T-helper 2 cell treated with Interferon-gamma antibody and Interleukin-4, amounts not matched to agents 5 μg/mL and 100 μg/mL, for 36 hours (primary cell): ENCODE results near the gene WNT2B.
"Not testable (repeated sequence)": the region's sequence is repeated elsewhere in the genome, so short reads cannot be mapped to it uniquely, and the experiment has no call there.

ENCODE experiments used
- DNase-seq: peaks from one replicate; pipeline ENCODE4 v3.0.0; 2021; ENCODE audit warnings: low spot score
- H3K27ac Mint-ChIP-seq: one replicate; pipeline ENCODE4 v1.8.0; 2021; ENCODE audit warnings: mild to moderate bottlenecking, mixed read lengths
- H3K27me3 Mint-ChIP-seq: one replicate; pipeline ENCODE4 v1.8.0; 2021; ENCODE audit warnings: low read depth, mixed read lengths
- H3K36me3 Mint-ChIP-seq: one replicate; pipeline ENCODE4 v1.8.0; 2021; ENCODE audit warnings: low read depth, mixed read lengths
- H3K4me1 Mint-ChIP-seq: one replicate; pipeline ENCODE4 v1.8.0; 2021; ENCODE audit warnings: low read depth, mixed read lengths
- H3K4me3 Mint-ChIP-seq: one replicate; pipeline ENCODE4 v1.8.0; 2022; ENCODE audit warnings: mild to moderate bottlenecking, moderate library complexity, mixed read lengths
- H3K9me3 Mint-ChIP-seq: one replicate; pipeline ENCODE4 v1.8.0; 2021; ENCODE audit warnings: mixed read lengths

Gene WNT2B

DNA sequence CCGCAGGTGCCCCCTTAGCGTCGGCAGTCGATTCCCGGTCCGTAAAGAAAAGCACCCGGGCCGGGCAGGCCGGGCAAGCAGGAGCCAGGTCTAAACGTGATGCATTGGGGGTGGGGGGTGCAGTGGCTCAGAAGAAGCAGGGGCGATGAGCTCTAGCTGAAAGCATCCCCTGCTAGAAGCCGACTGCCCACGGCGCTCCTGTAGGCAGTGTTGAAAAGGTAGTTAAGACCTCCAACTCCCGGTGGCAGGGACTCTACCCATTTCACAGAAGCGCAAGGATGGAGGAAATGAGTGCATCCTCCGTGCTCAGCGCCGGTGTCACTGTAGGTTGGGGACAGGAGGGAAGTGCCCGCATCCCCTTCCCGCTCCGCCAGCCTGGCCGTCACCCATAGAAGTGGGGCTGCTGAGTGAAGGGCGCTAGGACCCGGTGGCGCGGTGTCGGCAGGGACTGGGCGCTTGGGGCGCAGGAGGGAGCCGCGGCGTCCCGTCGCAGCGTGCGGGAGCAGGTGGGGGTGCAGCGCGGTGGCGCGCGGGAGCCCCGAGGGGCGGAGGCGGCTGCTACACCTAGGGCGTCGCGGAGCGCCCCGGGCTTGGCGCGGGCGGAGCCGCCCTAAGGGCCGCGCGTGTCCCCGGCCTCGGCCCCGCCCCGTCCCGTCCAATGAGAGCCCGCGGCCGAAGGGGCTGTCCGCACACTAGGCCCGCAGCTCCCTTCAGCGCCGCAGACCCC lies at the start of gene WNT2B:
TSS of gene WNT2B (plus strand) at position 688 of the 727 bp plus-strand sequence. CDS start 298 bp downstream, outside the sequence.
- H3K27ac Mint-ChIP-seq: no peak within 1 kb of the TSS
- H3K36me3 Mint-ChIP-seq: no peaks in the 10 kb centered on the region
- peaks cover 3% of the 10 kb centered on the region for H3K4me1 Mint-ChIP-seq
- H3K27me3 Mint-ChIP-seq: peaks cover 73% of the 10 kb centered on the region
- peak within 1 kb of the TSS; percentile 81 for H3K4me3 Mint-ChIP-seq
- DNase-seq: peak; percentile 40
- H3K9me3 Mint-ChIP-seq: no peaks in the 10 kb centered on the region

DNA sequence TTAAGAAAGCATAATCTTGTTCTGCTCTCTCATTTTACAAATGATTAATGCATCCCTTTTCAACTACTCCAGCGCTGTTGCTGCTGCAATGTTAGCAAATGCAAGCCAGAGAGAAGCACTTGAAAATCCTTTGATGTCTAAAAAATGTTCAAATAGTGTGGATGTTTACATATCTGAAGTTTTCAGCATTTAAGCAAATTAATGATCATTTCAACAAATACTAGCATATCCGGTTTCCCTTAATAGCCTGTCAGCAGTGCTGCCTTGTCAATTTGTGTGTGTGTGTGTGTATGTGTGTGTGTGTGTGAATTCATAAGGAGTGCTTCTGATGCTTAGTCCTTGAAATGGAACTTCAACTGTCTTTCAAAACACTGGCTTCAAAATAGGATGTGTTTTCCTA lies 48.1 kb upstream of the WNT2B start:
- Mint-ChIP-seq H3K4me1 (peaks cover 1% of the 10 kb centered on the region), H3K9me3 (no peaks in the 10 kb centered on the region), H3K27ac (no peak overlapping the region), H3K4me3 (no peak overlapping the region), H3K27me3 (peaks cover 6% of the 10 kb centered on the region), H3K36me3 (no peaks in the 10 kb centered on the region)
- DNase-seq: no peak

DNA sequence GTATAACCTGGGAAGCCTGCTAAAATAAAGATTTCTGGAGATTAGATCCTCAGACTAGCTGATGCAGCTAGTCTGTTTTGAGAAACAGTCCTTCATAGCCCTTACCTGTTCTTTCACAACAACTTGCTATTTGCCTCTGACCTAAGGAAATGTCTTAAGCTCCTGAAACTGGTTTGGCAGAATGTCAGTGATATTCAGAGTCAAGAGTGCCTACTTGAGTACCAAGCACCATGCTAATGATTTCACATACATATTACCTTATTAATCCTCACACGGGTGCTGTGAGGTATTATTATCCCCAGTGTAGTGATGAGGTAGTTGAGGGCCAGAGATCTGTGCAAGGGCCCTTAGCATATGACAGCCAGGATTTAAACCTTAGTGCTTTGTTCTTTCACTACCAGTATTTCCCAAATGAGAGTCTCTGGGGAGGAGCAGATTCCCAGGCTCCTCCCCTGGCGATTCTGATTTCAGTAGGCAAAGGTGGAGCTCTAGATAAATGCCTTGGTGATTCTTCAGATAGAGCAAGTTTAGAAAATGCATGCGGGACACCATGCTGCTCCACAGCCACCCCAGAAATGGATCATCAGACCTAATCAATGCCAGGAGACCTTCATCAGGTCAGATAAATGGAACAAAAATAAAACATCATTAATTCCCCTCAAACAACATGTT lies 47.4 kb upstream of the WNT2B start:
- peaks cover 8% of the 10 kb centered on the region for H3K27me3 Mint-ChIP-seq
- H3K9me3 Mint-ChIP-seq: no peaks in the 10 kb centered on the region
- H3K4me1 Mint-ChIP-seq: peaks cover 9% of the 10 kb centered on the region
- no peak overlapping the region for H3K4me3 Mint-ChIP-seq
- DNase-seq: no peak
- no peak overlapping the region for H3K27ac Mint-ChIP-seq
- H3K36me3 Mint-ChIP-seq: no peaks in the 10 kb centered on the region

DNA sequence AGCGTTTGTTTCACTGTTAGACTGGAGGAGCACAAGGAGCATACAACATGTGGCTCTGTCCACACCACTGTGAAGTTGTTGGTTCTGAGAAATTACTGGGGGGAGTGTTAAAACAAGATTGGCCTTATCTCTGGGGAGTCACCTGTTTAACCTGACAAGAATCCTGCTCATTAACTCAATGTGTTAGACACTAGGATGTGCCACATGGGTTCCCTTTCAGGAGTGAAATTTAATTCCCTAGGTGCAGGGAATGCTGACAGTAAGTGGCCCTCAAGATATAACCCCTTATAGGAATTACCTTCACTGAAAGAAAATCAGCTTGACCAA lies 45.8 kb upstream of the WNT2B start:
- Mint-ChIP-seq H3K4me3 (no peak overlapping the region), H3K9me3 (no peaks in the 10 kb centered on the region), H3K27me3 (peaks cover 11% of the 10 kb centered on the region), H3K36me3 (no peaks in the 10 kb centered on the region), H3K4me1 (peaks cover 14% of the 10 kb centered on the region), H3K27ac (no peak overlapping the region)
- no peak for DNase-seq

DNA sequence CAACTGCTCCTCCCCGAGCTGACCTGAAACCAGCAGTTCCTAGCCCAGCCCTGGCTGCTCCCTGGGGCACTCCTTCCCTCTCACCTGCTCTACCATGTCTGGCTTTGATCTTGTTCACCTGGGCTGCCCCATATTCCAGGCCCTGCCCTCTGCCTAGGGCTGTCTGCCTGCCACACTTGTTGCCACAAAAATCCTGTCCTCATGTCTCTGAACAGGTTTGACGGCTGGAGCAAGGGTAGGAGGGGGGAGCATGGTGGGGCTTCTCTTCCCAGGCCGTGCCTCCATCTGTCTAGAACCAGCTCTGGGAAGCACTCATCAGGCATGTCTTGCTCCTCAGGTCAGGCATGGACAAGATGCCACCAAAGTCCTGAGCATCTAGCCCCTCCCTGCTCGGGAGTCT lies 44.3 kb upstream of the WNT2B start:
- H3K4me3 Mint-ChIP-seq: no peak overlapping the region
- no peak overlapping the region for H3K27ac Mint-ChIP-seq
- H3K4me1 Mint-ChIP-seq: peaks cover 14% of the 10 kb centered on the region
- H3K9me3 Mint-ChIP-seq: no peaks in the 10 kb centered on the region
- no peaks in the 10 kb centered on the region for H3K36me3 Mint-ChIP-seq
- H3K27me3 Mint-ChIP-seq: peaks cover 19% of the 10 kb centered on the region
- DNase-seq: no peak

DNA sequence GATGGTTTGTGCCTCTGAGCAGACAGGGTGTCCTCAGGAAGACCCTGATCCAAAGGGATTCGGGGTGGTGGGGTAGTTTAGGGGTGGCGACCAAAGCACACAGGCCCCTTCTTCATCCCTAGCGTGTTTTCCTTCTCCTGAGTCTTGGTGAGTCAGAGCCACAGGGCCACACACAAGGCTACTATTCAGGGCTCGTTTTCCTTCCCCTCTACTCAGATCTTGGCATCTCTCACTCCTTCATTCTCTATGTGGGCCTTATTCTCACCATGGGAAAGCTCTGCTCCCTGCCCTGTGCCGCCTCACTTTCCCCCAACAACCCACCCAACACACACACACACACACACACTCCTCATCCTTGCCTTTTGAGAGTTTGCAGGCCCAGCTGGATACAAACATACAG lies 43.6 kb upstream of the WNT2B start:
- Mint-ChIP-seq H3K4me1 (peaks cover 14% of the 10 kb centered on the region), H3K4me3 (no peak overlapping the region), H3K27ac (no peak overlapping the region), H3K36me3 (no peaks in the 10 kb centered on the region), H3K9me3 (no peaks in the 10 kb centered on the region), H3K27me3 (peaks cover 19% of the 10 kb centered on the region)
- DNase-seq: no peak

DNA sequence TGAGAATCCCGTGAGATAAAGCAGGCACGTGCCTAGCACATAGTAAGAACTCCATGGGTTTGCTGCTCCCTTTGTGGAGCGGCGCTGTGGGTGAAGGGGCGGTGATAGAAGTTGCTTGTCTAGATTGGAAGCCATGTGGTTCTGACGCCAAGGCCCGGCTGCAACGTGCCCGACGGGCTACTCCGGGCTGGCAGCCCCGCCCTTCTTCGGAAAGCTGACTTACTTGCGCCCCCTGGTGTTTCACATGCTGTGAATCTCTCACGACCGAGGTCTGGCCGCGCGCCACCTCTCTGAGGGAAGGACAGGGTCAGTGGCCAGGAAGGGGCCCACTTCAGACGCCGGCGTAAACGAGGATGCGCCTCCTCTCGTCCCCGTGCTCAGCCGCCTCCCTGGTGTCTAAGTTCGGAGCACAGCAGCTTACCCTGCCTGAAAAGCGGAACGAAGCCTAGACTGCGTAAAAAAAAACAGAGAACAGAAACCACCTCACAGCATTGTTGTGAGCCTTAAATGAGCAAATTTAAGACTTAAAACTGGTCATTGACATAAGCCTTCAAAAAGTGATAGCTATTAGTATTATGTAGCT lies 42.6 kb upstream of the WNT2B start:
- peaks cover 19% of the 10 kb centered on the region for H3K27me3 Mint-ChIP-seq
- no peak overlapping the region for H3K27ac Mint-ChIP-seq
- no peaks in the 10 kb centered on the region for H3K36me3 Mint-ChIP-seq
- no peaks in the 10 kb centered on the region for H3K9me3 Mint-ChIP-seq
- peak; percentile 85 for DNase-seq
- peaks cover 14% of the 10 kb centered on the region for H3K4me1 Mint-ChIP-seq
- peak overlapping the region; percentile 86 for H3K4me3 Mint-ChIP-seq

DNA sequence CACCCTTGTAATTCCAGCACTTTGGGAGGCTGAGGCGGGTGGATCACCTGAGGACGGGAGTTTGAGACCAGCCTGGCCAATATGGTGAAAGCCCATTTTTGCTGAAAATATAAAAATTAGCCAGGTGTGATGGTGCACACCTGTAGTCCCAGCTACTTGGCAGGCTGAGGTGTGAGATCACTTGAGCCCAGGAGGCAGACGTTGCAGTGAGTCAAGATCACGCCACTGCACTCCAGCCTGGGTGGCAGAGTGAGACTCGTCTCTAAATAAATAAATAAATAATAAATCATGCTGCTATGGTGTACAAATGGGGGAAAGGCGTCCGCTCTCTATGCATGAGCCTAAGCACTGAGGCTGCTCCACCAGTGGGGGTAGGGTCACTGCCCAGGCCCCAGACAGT lies 38.4 kb upstream of the WNT2B start:
- not testable (repeated sequence) for H3K9me3 Mint-ChIP-seq

DNA sequence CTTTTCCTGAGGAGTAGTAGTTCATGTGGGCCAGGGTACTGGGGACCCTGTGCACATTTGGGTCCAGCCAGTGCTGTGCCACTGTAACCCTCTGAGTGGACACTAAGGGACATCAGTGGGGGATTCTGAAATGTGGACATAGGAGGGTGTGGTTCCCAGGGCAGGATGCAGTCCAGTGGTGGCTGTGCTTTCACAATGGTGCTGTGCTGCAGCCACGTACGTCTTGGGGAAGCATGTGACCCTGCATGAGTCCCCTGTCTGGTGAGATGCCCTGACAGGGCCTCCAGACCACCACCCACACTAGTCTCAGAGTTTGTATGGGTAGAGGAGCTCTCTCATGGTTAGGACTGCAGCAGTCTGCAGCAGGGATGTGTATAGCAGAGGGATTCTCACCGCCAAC lies 37.8 kb upstream of the WNT2B start:
- H3K9me3 Mint-ChIP-seq: no peaks in the 10 kb centered on the region
- H3K27ac Mint-ChIP-seq: no peak overlapping the region
- no peak for DNase-seq
- H3K4me3 Mint-ChIP-seq: no peak overlapping the region
- H3K36me3 Mint-ChIP-seq: no peaks in the 10 kb centered on the region
- peaks cover 9% of the 10 kb centered on the region for H3K4me1 Mint-ChIP-seq
- peaks cover 24% of the 10 kb centered on the region for H3K27me3 Mint-ChIP-seq

More for the DNA sequence above, 38.4 kb upstream of the WNT2B start:
- peaks cover 22% of the 10 kb centered on the region for H3K27me3 Mint-ChIP-seq
- not testable (repeated sequence) for H3K36me3 Mint-ChIP-seq, DNase-seq, H3K27ac Mint-ChIP-seq, H3K4me3 Mint-ChIP-seq
- H3K4me1 Mint-ChIP-seq: peaks cover 14% of the 10 kb centered on the region

DNA sequence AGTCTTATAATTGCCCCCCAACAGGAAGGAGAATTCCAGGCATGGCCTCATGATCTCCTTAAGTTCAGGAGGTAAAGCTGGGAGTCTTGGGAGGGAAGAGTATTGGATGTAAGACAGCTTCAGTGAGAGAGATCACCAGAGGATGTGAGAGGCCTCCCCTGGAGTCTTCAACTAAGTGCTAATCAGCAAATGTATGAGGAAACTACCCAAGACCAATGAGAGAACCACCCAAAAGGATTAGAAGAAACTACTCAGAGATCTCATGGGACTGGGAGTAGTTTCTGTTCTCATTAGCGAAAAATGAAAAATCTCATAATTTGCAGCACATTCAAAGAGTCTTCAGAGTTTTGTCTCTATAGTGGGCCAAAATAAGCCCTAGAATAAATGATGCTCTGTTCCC lies 36.6 kb upstream of the WNT2B start:
- no peaks in the 10 kb centered on the region for H3K4me1 Mint-ChIP-seq
- no peaks in the 10 kb centered on the region for H3K36me3 Mint-ChIP-seq
- no peak for DNase-seq
- peaks cover 19% of the 10 kb centered on the region for H3K27me3 Mint-ChIP-seq
- no peak overlapping the region for H3K4me3 Mint-ChIP-seq
- H3K9me3 Mint-ChIP-seq: peaks cover 6% of the 10 kb centered on the region
- no peak overlapping the region for H3K27ac Mint-ChIP-seq

DNA sequence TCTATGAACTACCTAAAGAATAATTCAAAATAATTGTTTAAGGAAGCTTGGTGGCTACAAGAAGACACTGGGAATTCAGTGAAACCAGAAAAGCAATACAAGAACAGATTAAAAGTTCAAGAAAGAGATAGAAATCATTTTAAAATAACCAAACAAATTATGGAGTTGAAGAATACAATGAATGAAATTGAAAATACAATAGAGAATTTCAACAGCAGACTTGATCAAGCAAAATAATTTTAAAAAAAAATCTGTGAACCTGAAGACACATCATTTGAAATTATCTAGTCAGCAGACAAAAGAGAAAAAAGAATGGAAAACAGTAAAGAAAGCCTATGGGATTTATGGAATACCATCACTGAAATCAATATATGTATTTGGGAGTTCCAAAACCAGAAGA lies 31.2 kb upstream of the WNT2B start:
- no peak overlapping the region for H3K27ac Mint-ChIP-seq
- H3K4me3 Mint-ChIP-seq: no peak overlapping the region
- peaks cover 20% of the 10 kb centered on the region for H3K9me3 Mint-ChIP-seq
- no peaks in the 10 kb centered on the region for H3K4me1 Mint-ChIP-seq
- peaks cover 8% of the 10 kb centered on the region for H3K27me3 Mint-ChIP-seq
- no peaks in the 10 kb centered on the region for H3K36me3 Mint-ChIP-seq
- DNase-seq: no peak

DNA sequence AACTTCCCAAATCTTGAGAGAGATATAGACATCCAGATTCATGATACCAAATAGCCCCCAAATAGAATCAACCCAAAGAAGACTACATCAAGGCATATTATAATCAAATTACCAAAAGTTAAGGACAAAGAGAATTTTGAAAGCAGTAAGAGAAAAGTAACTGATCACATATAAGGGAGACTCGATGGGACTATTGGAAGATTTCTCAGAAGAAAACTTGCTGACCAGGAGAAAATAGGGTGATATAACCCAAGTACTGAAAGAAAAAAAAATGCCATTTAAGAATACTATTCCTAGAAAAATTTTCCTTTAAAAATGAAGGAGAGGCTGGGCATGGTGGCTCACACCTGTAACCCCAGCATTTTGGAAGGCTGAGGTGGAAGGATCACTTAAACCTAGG lies 30.5 kb upstream of the WNT2B start:
- H3K4me3 Mint-ChIP-seq: no peak overlapping the region
- H3K27me3 Mint-ChIP-seq: peaks cover 7% of the 10 kb centered on the region
- no peaks in the 10 kb centered on the region for H3K4me1 Mint-ChIP-seq
- no peak for DNase-seq
- no peaks in the 10 kb centered on the region for H3K36me3 Mint-ChIP-seq
- no peak overlapping the region for H3K27ac Mint-ChIP-seq
- peaks cover 20% of the 10 kb centered on the region for H3K9me3 Mint-ChIP-seq

DNA sequence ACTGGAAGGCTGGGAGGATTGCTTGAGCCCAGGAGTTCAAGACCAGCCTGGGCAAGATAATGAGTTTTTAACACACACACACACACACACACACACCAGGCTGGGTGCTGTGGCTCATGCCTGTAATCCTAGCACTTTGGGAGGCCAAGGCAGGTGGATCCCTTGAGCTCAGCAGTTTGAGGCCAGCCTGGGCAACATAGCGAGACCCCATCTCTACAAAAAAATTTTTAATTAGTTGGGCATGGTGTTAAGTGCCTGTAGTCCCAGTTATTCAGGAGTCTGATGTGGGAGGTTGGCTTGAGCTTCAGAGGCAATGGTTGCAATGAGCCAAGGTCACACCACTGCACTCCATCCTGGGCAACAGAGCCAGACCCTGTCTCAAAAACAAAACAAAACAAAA lies 22.7 kb upstream of the WNT2B start:
- not testable (repeated sequence) for H3K4me3 Mint-ChIP-seq, H3K27me3 Mint-ChIP-seq, H3K36me3 Mint-ChIP-seq, H3K27ac Mint-ChIP-seq, DNase-seq, H3K9me3 Mint-ChIP-seq, H3K4me1 Mint-ChIP-seq

DNA sequence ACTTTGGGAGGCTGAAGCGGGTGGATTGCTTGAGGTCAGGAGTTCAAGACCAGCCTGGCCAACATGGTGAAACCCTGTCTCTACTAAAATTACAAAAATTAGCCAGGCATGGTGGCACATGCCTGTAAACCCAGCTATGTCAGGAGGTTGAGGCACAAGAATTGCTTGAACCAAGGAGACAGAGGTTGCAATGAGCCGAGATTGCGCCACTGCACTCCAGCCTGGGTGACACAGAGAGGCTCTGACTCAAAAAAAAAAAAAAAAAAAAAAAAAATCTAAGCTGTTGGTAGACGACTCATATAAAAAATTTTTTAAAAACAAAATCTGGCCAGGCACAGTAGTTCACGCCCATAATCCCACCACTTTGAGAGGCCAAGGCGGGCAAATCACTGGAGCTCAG lies 21.1 kb upstream of the WNT2B start:
- H3K36me3 Mint-ChIP-seq, DNase-seq, H3K27ac Mint-ChIP-seq, H3K4me3 Mint-ChIP-seq, H3K4me1 Mint-ChIP-seq, H3K9me3 Mint-ChIP-seq: not testable (repeated sequence)
- H3K27me3 Mint-ChIP-seq: peaks cover 12% of the 10 kb centered on the region
